Neural progenitor cell (in vitro differentiated cells): ENCODE data around the gene SERINC5. TPM values are rescaled to one million over a fixed set of nuclear protein-coding genes. Genes with fewer than 3 reads are reported as not detected.

ENCODE experiments used
- DNase-seq: peaks from one replicate; pipeline ENCODE4 v3.0.0-alpha.2; 2016; ENCODE audit warnings: low spot score
- H2AFZ ChIP-seq: fragments of 200-600 bp; sonication (generic); replicated peaks from 2 replicates; pipeline ENCODE4 v1.6.1; 2016; ENCODE audit warnings: antibody characterized with exemption
- H3F3A ChIP-seq: fragments of 200-600 bp; sonication (generic); 2 replicates; pipeline ENCODE4 v1.6.1; 2016; ENCODE audit warnings: antibody characterized with exemption, low read depth
- H3K27ac ChIP-seq: fragments of 200-600 bp; sonication (generic); 2 replicates; pipeline ENCODE4 v1.5.1; 2016; ENCODE audit warnings: mild to moderate bottlenecking
- H3K27me3 ChIP-seq: fragments of 200-600 bp; sonication (generic); 2 replicates; pipeline ENCODE4 v1.6.1; 2016; ENCODE audit warnings: mild to moderate bottlenecking, moderate library complexity
- H3K36me3 ChIP-seq: fragments of 200-600 bp; sonication (generic); 2 replicates; pipeline ENCODE4 v1.5.1; 2016
- H3K4me1 ChIP-seq: fragments of 200-600 bp; sonication (generic); 2 replicates; pipeline ENCODE4 v1.6.1; 2016; ENCODE audit warnings: mixed run types
- H3K4me2 ChIP-seq: fragments of 200-600 bp; sonication (generic); 2 replicates; pipeline ENCODE4 v1.6.1; 2016
- H3K4me3 ChIP-seq: fragments of 200-600 bp; sonication (generic); 2 replicates; pipeline ENCODE4 v1.5.1; 2016
- H3K79me2 ChIP-seq: fragments of 200-600 bp; sonication (generic); 2 replicates; pipeline ENCODE4 v1.6.1; 2016; ENCODE audit warnings: low read depth
- H3K9ac ChIP-seq: fragments of 200-600 bp; sonication (generic); 2 replicates; pipeline ENCODE4 v1.6.1; 2016
- H3K9me3 ChIP-seq: fragments of 200-600 bp; sonication (generic); 2 replicates; pipeline ENCODE4 v1.5.1; 2016; ENCODE audit warnings: low read depth
- H4K20me1 ChIP-seq: fragments of 200-600 bp; sonication (generic); 2 replicates; pipeline ENCODE4 v1.6.1; 2016; ENCODE audit warnings: low read depth
- H3K27ac Mint-ChIP-seq: 3 replicates; pipeline ENCODE4 v1.8.0; 2021; ENCODE audit warnings: mixed read lengths
- H3K27me3 Mint-ChIP-seq: 2 replicates; pipeline ENCODE4 v1.8.0; 2022; ENCODE audit warnings: low read depth, mild to moderate bottlenecking, inconsistent platforms, moderate library complexity, mixed read lengths; ENCODE audit not compliant: insufficient read depth
- H3K36me3 Mint-ChIP-seq: 3 replicates; pipeline ENCODE4 v1.8.0; 2021; ENCODE audit warnings: mixed read lengths
- H3K4me1 Mint-ChIP-seq: 3 replicates; pipeline ENCODE4 v1.8.0; 2021; ENCODE audit warnings: mixed read lengths
- H3K4me3 Mint-ChIP-seq: 3 replicates; pipeline ENCODE4 v1.8.0; 2021; ENCODE audit warnings: mild to moderate bottlenecking, moderate library complexity, mixed read lengths
- H3K9me3 Mint-ChIP-seq: 3 replicates; pipeline ENCODE4 v1.8.0; 2020; ENCODE audit warnings: mixed read lengths
- EZH2 ChIP-seq: fragments of 200-600 bp; sonication (generic); IDR thresholded peaks from 2 replicates; pipeline ENCODE4 v1.6.1; 2017; ENCODE audit warnings: antibody characterized with exemption, mild to moderate bottlenecking, moderate library complexity
- EZH2phosphoT487 ChIP-seq: fragments of 200-600 bp; sonication (generic); IDR thresholded peaks from 2 replicates; pipeline ENCODE4 v1.6.1; 2017; ENCODE audit warnings: antibody characterized with exemption
- total RNA-seq: library from RNA; depleted of rRNA; stranded (reverse); fragments of >200 nt; gene quantifications from 2 replicates; pipeline ENCODE4 v1.2.3, GENCODE V29; 2015; ENCODE audit warnings: low replicate concordance
- TF ChIP-seq, protein P1 (sequence below): fragments of 200-600 bp; sonication (generic); IDR thresholded peaks from 2 replicates; pipeline ENCODE4 v1.5.1; 2017; ENCODE audit warnings: antibody characterized with exemption, mild to moderate bottlenecking

The SERINC5 gene
- total RNA-seq, 1 donor from 2014 or later: 126 TPM

DNA sequence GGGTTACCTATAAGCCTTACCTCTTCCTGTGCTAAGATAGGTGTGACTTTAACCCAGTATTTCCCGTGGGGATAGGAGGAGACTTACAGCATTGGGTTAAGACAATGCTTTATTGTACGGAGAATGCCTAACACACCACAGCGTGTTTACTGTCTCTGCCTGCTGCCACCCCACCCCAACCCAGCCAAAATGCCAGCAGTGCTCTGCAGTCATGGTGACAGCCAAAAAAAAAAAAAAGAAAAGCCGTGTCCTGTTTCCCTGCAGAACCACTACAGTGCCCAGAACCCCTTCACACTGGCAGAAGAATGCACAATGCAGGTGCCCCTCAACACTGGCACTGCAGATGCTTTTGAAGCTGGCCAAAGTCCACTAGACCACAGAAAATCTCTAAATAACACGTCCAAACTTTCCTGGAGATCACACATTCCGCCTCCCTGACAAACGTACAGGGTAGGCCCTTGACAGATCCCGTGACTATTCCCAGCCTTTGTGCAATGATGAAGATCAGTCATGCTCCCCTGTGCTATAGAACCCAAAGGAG, 102.2 kb downstream of the SERINC5 start:
- Mint-ChIP-seq H3K9me3 (no peaks in the 10 kb centered on the region), H3K27me3 (peaks cover 4% of the 10 kb centered on the region), H3K27ac (no peak overlapping the region), H3K4me1 (peaks cover 44% of the 10 kb centered on the region), H3K4me3 (no peak overlapping the region), H3K36me3 (peaks cover 16% of the 10 kb centered on the region)
- H3K4me3 ChIP-seq: no peak overlapping the region
- peaks cover 4% of the 10 kb centered on the region for H3K36me3 ChIP-seq
- no peaks in the 10 kb centered on the region for H4K20me1 ChIP-seq
- H3K27me3 ChIP-seq: no peaks in the 10 kb centered on the region
- no peak for DNase-seq
- no peak overlapping the region for H3K27ac ChIP-seq
- H3F3A ChIP-seq: peaks cover 30% of the 10 kb centered on the region
- TF ChIP-seq, protein P1, sequence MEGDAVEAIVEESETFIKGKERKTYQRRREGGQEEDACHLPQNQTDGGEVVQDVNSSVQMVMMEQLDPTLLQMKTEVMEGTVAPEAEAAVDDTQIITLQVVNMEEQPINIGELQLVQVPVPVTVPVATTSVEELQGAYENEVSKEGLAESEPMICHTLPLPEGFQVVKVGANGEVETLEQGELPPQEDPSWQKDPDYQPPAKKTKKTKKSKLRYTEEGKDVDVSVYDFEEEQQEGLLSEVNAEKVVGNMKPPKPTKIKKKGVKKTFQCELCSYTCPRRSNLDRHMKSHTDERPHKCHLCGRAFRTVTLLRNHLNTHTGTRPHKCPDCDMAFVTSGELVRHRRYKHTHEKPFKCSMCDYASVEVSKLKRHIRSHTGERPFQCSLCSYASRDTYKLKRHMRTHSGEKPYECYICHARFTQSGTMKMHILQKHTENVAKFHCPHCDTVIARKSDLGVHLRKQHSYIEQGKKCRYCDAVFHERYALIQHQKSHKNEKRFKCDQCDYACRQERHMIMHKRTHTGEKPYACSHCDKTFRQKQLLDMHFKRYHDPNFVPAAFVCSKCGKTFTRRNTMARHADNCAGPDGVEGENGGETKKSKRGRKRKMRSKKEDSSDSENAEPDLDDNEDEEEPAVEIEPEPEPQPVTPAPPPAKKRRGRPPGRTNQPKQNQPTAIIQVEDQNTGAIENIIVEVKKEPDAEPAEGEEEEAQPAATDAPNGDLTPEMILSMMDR: no peak
- TF ChIP-seq EZH2 (no peak), EZH2phosphoT487 (no peak)
- no peak overlapping the region for H3K4me2 ChIP-seq
- no peak overlapping the region for H3K9ac ChIP-seq
- H2AFZ ChIP-seq: no peak overlapping the region
- H3K79me2 ChIP-seq: no peaks in the 10 kb centered on the region
- peaks cover 24% of the 10 kb centered on the region for H3K4me1 ChIP-seq
- no peaks in the 10 kb centered on the region for H3K9me3 ChIP-seq

DNA sequence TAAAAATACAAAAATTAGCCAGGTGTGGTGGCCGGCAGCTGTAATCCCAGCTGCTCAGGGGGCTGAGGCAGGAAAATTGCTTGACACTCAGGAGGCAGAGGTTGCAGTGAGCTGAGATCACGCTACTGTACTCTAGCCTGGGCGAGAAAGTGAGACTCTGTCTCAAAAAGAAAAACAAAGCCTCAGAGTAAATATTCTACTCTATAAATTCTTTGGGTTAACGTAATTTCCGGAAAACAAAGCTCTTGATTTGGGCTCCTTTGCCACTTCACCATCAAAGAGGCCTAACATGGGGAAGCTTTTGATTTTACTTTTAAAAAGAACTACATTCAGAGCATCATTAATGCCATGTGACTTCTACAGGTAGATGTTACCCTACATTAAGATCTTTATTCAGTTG, 103.1 kb downstream of the SERINC5 start:
- peaks cover 48% of the 10 kb centered on the region for H3K4me1 Mint-ChIP-seq
- Histone ChIP-seq H3K27ac (no peak overlapping the region), H3K4me2 (no peak overlapping the region), H3F3A (peaks cover 21% of the 10 kb centered on the region), H4K20me1 (no peaks in the 10 kb centered on the region), H3K9me3 (no peaks in the 10 kb centered on the region), H3K36me3 (peaks cover 4% of the 10 kb centered on the region), H3K4me1 (peaks cover 24% of the 10 kb centered on the region), H3K4me3 (no peak overlapping the region), H2AFZ (no peak overlapping the region), H3K9ac (no peak overlapping the region), H3K79me2 (no peaks in the 10 kb centered on the region), H3K27me3 (no peaks in the 10 kb centered on the region)
- H3K27ac Mint-ChIP-seq: no peak overlapping the region
- TF ChIP-seq EZH2phosphoT487 (no peak), EZH2 (no peak)
- TF ChIP-seq, protein P1: no peak
- H3K36me3 Mint-ChIP-seq: peaks cover 18% of the 10 kb centered on the region
- H3K4me3 Mint-ChIP-seq: no peak overlapping the region
- no peaks in the 10 kb centered on the region for H3K9me3 Mint-ChIP-seq
- DNase-seq: no peak
- peaks cover 2% of the 10 kb centered on the region for H3K27me3 Mint-ChIP-seq

DNA sequence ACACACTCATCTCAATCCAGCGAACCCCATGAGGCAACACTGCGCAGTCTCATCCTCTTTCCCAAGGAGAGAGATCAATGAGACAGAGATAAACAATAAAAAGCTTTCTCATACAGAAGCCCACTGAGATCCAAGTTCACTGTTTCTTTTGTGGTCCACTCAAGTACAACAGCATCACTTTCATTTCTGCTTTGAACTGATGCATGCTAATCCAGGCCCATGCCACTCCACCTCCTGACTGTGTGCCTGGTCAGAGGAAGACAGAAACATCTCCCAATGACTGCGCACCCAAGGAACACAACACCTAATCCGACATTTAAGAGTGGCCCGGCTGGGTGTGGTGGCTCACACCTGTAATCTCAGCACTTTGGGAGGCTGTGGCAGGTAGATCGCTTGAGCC, 104.0 kb downstream of the SERINC5 start:
- no peak overlapping the region for H3K27ac ChIP-seq

More for the DNA sequence above, 104.0 kb downstream of the SERINC5 start:
- H3K9me3 Mint-ChIP-seq: no peaks in the 10 kb centered on the region
- peaks cover 23% of the 10 kb centered on the region for H3K36me3 Mint-ChIP-seq
- H3K4me3 Mint-ChIP-seq: no peak overlapping the region
- H3K9ac ChIP-seq: no peak overlapping the region
- no peaks in the 10 kb centered on the region for H3K27me3 ChIP-seq
- peaks cover 2% of the 10 kb centered on the region for H3K27me3 Mint-ChIP-seq
- H3K9me3 ChIP-seq: no peaks in the 10 kb centered on the region
- H3F3A ChIP-seq: peaks cover 14% of the 10 kb centered on the region
- DNase-seq: no peak
- no peak overlapping the region for H3K27ac Mint-ChIP-seq
- H2AFZ ChIP-seq: no peak overlapping the region
- peaks cover 20% of the 10 kb centered on the region for H3K4me1 ChIP-seq
- H3K79me2 ChIP-seq: no peaks in the 10 kb centered on the region
- H3K4me1 Mint-ChIP-seq: peaks cover 51% of the 10 kb centered on the region
- TF ChIP-seq EZH2phosphoT487: no peak
- TF ChIP-seq, protein P1: no peak
- TF ChIP-seq EZH2: no peak
- H3K36me3 ChIP-seq: peaks cover 4% of the 10 kb centered on the region
- H3K4me2 ChIP-seq: no peak overlapping the region
- no peak overlapping the region for H3K4me3 ChIP-seq
- H4K20me1 ChIP-seq: no peaks in the 10 kb centered on the region
